ENCODE measurements around the gene GABRB2.

GRCh38 chr5:161340012-161340411, 206.5 kb downstream of the GABRB2 start:
- TF ChIP-seq EGR1 (IDR thresholded peaks at IDR 0.05) = no peak
- TF ChIP-seq TCF12 (IDR thresholded peaks at IDR 0.05; ENCODE audit: low read depth) = no peak
- no peak for TF ChIP-seq ZBTB7A (IDR thresholded peaks at IDR 0.05; ENCODE audit: low read depth)
- no peak for TF ChIP-seq EP300 (IDR thresholded peaks at IDR 0.05; ENCODE audit: borderline replicate concordance)
- TF ChIP-seq, protein P1, sequence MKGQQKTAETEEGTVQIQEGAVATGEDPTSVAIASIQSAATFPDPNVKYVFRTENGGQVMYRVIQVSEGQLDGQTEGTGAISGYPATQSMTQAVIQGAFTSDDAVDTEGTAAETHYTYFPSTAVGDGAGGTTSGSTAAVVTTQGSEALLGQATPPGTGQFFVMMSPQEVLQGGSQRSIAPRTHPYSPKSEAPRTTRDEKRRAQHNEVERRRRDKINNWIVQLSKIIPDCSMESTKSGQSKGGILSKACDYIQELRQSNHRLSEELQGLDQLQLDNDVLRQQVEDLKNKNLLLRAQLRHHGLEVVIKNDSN (IDR thresholded peaks at IDR 0.05) = no peak
- no peak for TF ChIP-seq TAF1 (IDR thresholded peaks at IDR 0.05; ENCODE audit: low read depth)
- no peak for TF ChIP-seq YY1 (IDR thresholded peaks at IDR 0.05; ENCODE audit: low read depth)
